Heart left ventricle (tissue), 16 donors: ENCODE results near the gene CDK6. TPM values are rescaled to one million over a fixed set of nuclear protein-coding genes. Genes with fewer than 3 reads are reported as not detected.

ENCODE experiments used
- ATAC-seq, 4 donors: fragments of 200-7000 bp; cut with Tn5 transposase; one replicate each; pipeline ENCODE4 v1.9.1; 2020 to 2022; ENCODE audit warnings: moderate library complexity in 4 of 4, mild to moderate bottlenecking in 3 of 4, moderate number of reproducible peaks in 1 of 4
- DNase-seq, 5 donors: peaks; one replicate each; pipeline ENCODE4 v3.0.0-alpha.2; 2020
- H3K27ac ChIP-seq, 12 donors: fragments of 200-600 bp; sonication (generic) in 4 of 12; one replicate each; pipeline versions ENCODE4 v1.5.0 to v1.8.0; 2016 to 2022; ENCODE audit warnings: mild to moderate bottlenecking in 2 of 12
- H3K27me3 ChIP-seq, 9 donors: fragments of 200-600 bp; sonication (generic) in 2 of 9; one replicate each; pipeline versions ENCODE4 v1.5.1 to v1.8.0; 2016 to 2022; ENCODE audit warnings: mild to moderate bottlenecking in 3 of 9
- H3K36me3 ChIP-seq, 9 donors: fragments of 200-600 bp; sonication (generic) in 2 of 9; one replicate each; pipeline versions ENCODE4 v1.5.0 to v1.8.0; 2018 to 2022; ENCODE audit warnings: mild to moderate bottlenecking in 2 of 9
- H3K4me1 ChIP-seq, 12 donors: fragments of 200-600 bp; sonication (generic) in 4 of 12; one replicate each; pipeline versions ENCODE4 v1.5.0 to v1.8.0; 2016 to 2022; ENCODE audit warnings: mild to moderate bottlenecking in 3 of 12
- H3K4me3 ChIP-seq, 12 donors: fragments of 200-600 bp; sonication (generic) in 4 of 12; one replicate each; pipeline versions ENCODE4 v1.5.0 to v1.8.0; 2017 to 2022; ENCODE audit warnings: mild to moderate bottlenecking in 9 of 12, moderate library complexity in 4 of 12
- H3K9me3 ChIP-seq, 12 donors: fragments of 200-600 bp; sonication (generic) in 4 of 12; one replicate each; pipeline versions ENCODE4 v1.5.0 to v1.8.0; 2016 to 2022; ENCODE audit warnings: mild to moderate bottlenecking in 1 of 12
- CTCF ChIP-seq, 12 donors: fragments of 200-600 bp; sonication (generic) in 4 of 12; IDR thresholded peaks; one replicate each; pipeline versions ENCODE4 v1.5.0 to v1.8.0; 2018 to 2022; ENCODE audit warnings: antibody characterized with exemption in 12 of 12, mild to moderate bottlenecking in 5 of 12
- POLR2A ChIP-seq, 2 donors: fragments of 450-650 bp; IDR thresholded peaks; one replicate each; pipeline ENCODE4 v1.6.1; 2017; ENCODE audit warnings: antibody characterized with exemption in 2 of 2, mild to moderate bottlenecking in 2 of 2, moderate library complexity in 2 of 2
- WGBS, 4 donors: extraction: QIAGEN DNeasy Blood & Tissue Kit in 2 of 4; methylation state at CpG; one replicate each; pipeline versions ENCODE4 v1.1.5 to v1.1.7; 2013 to 2018; 5-methylcytosine and 5-hydroxymethylcytosine counted together
- intact Hi-C, 10 donors: fragments of 100-400 bp; cut with DNase I; formaldehyde crosslinking; loops; one replicate each; pipeline versions ENCODE4 v1.11.1 to v1.14.2; 2022
- polyA plus RNA-seq, 2 donors: library from polyadenylated mRNA; stranded (reverse); fragments of 200-250 nt; gene quantifications; one replicate each; pipeline ENCODE4 v1.2.3, GENCODE V29; 2013
- total RNA-seq, 9 donors: library from RNA; depleted of rRNA in 2 of 9; stranded (reverse); fragments of >200 nt in 2 of 9; fragmentation: NEBNext Ultra II Directional in 3 of 9; extraction: Animal tissue kit (Norgen Biotek cat#: 25700) in 3 of 9; gene quantifications; one replicate each; pipeline versions ENCODE4 v1.1.0 to v1.2.4, GENCODE V29; 2016 to 2023
- donor health status: ischemic (EF 13 %, LVEDD 7.1; RV severe dilation, severe dysfunction).
- donor health status: healthy with polysubstance abuse.
- donor health status: DM: no; HTN: yes; CAD: no.
- donor health status: DM: no; HTN: no; CAD: no.
- donor health status: ischemic (EF 25% LVEDD 6.9; RV normal size, moderate dysfunction).
- donor health status: ischemic (EF 25% LVEDD 5.7; RV mildly dilated, moderate dysfunction).
- donor health status: healthy.
- donor health status: DM: yes; HTN: yes; CAD: no.
- donor health status: ischemic (EF 35%, LVEDD 5.7; RV mildly dilated, moderate dysfunction).
- donor health status: nonischemic (EF 11% LVEDD 7.7; RV severe dilation, severe dysfunction).
- donor health status: DM: yes; HTN: yes; CAD: no.
- donor health status: PGD.
- donor health status: ischemic (EF 29% LVEDD 5.4; RV normal size, mild dysfunction).
- donor health status: nonischemic (EF 23%, LVEDD 6.1; RV moderate dilation, normal function).

The CDK6 gene
- total and polyA plus RNA-seq, 11 donors = 2.2 to 40.5 (median 18.7) TPM

- WGBS, 4 donors = 88 to 95% (median 94%) methylated on average over 4 of the region's 4 CpGs
Measured at GRCh38 chr7:92881091-92881485, 44.7 kb upstream of the CDK6 start.

GRCh38 chr7:92880212-92881090 is 44.1 kb upstream of the CDK6 start:
- 80 to 100% (median 96%) methylated on average over 1 to 2 of the region's 2 CpGs for WGBS, 4 donors
- Histone ChIP-seq H3K9me3 (peaks cover 0 to 25% (median 2%) of the 10 kb centered on the region in 12 donors), H3K27me3 (no peaks in the 10 kb centered on the region), H3K4me3 (no peak overlapping the region), H3K27ac (no peak overlapping the region), H3K36me3 (no peaks in the 10 kb centered on the region), H3K4me1 (no peaks in the 10 kb centered on the region)
- TF ChIP-seq POLR2A (IDR thresholded peaks at IDR 0.05) (no peak), CTCF (IDR thresholded peaks at IDR 0.05) (peak in 11 of 12 donors; percentile 11 to 47 (median 33))
- intact Hi-C loops = no loop called here
- peak in 3 of 4 donors; percentile 49 to 56 (median 55) for ATAC-seq
- DNase-seq = no peak

More at GRCh38 chr7:92881091-92881485, 44.7 kb upstream of the CDK6 start:
- Histone ChIP-seq H3K27ac (no peak overlapping the region), H3K4me1 (no peaks in the 10 kb centered on the region), H3K27me3 (no peaks in the 10 kb centered on the region), H3K4me3 (no peak overlapping the region), H3K36me3 (no peaks in the 10 kb centered on the region), H3K9me3 (peaks cover 0 to 30% (median 2%) of the 10 kb centered on the region in 12 donors)
- DNase-seq (no peak), ATAC-seq (no peak)
- intact Hi-C loops = no loop called here
- TF ChIP-seq CTCF (IDR thresholded peaks at IDR 0.05) (no peak), POLR2A (IDR thresholded peaks at IDR 0.05) (no peak)

- Histone ChIP-seq H3K36me3 (no peaks in the 10 kb centered on the region), H3K4me3 (no peak overlapping the region), H3K9me3 (peaks cover 0 to 10% (median 0%) of the 10 kb centered on the region in 12 donors), H3K27me3 (no peaks in the 10 kb centered on the region), H3K27ac (no peak overlapping the region), H3K4me1 (peaks cover 0 to 2% (median 0%) of the 10 kb centered on the region in 12 donors)
- intact Hi-C loops = loop anchor here in 1 of 10 donors (10.0 kb wide), 1 partner anchor 177 kb away; no protein-coding TSS in a partner anchor
- no peak for TF ChIP-seq POLR2A (IDR thresholded peaks at IDR 0.05)
- no peak for TF ChIP-seq CTCF (IDR thresholded peaks at IDR 0.05)
- ATAC-seq = no peak
- no peak for DNase-seq
- 85 to 92% (median 89%) methylated on average over 1 of the region's 1 CpG for WGBS, 4 donors
Measured at GRCh38 chr7:92877367-92877766, 41.0 kb upstream of the CDK6 start.

GRCh38 chr7:92876836-92877235 is 40.5 kb upstream of the CDK6 start:
- Histone ChIP-seq H3K4me3 (no peak overlapping the region), H3K27ac (no peak overlapping the region), H3K9me3 (peaks cover 0 to 4% (median 0%) of the 10 kb centered on the region in 12 donors), H3K4me1 (peaks cover 0 to 2% (median 0%) of the 10 kb centered on the region in 12 donors), H3K36me3 (no peaks in the 10 kb centered on the region), H3K27me3 (no peaks in the 10 kb centered on the region)
- DNase-seq = no peak
- intact Hi-C loops = loop anchor here in 1 of 10 donors (10.0 kb wide), 1 partner anchor 178 kb away; no protein-coding TSS in a partner anchor
- ATAC-seq = no peak
- no peak for TF ChIP-seq POLR2A (IDR thresholded peaks at IDR 0.05)
- no peak for TF ChIP-seq CTCF (IDR thresholded peaks at IDR 0.05)
- 64 to 83% (median 80%) methylated on average over 1 of the region's 1 CpG for WGBS, 4 donors
